Caco-2 (cell line): ENCODE data around the gene DAPK1. TPM values are rescaled to one million over a fixed set of nuclear protein-coding genes. Genes with fewer than 3 reads are reported as not detected.

Source experiments
- BruUV-seq: library from RNA; stranded (reverse); fragments of 400-500 nt; replicated peaks from 2 replicates; lab custom pipeline; 2021; lab: Mats Ljungman, UMichigan
- CTCF ChIA-PET: fragments of 300-600 bp; sonication (Branson Sonifier 250); formaldehyde crosslinking; loops from one replicate; lab custom pipeline; 2022; ENCODE audit warnings: antibody characterized with exemption; lab: Charles Lee
- POLR2A ChIA-PET: fragments of 300-600 bp; sonication (Branson Sonifier 250); formaldehyde crosslinking; loops from one replicate; lab custom pipeline; 2022; ENCODE audit warnings: antibody characterized with exemption; lab: Charles Lee
- DNase-seq, 2 experiments: peaks; one replicate each; pipeline versions ENCODE4 v3.0.0 to v3.0.0-alpha.2; 2020 to 2022
- H3K27me3 ChIP-seq: replicated peaks from 2 replicates; pipeline ENCODE4 v1.6.0; 2011; ENCODE audit warnings: low read length; ENCODE audit not compliant: control insufficient read depth, insufficient read depth
- H3K36me3 ChIP-seq: 2 replicates; pipeline ENCODE4 v1.5.1; 2011; ENCODE audit warnings: low read length; ENCODE audit not compliant: control insufficient read depth, insufficient read depth
- H3K4me1 ChIP-seq: fragments of 250-450 bp; sonication (Bioruptor Pico); 2 replicates; pipeline ENCODE4 v1.5.1; 2020; ENCODE audit warnings: mild to moderate bottlenecking
- H3K4me3 ChIP-seq: 2 replicates; pipeline ENCODE4 v1.5.1; 2011; ENCODE audit warnings: low read depth, mild to moderate bottlenecking, control low read depth, low read length
- H3K9me3 ChIP-seq: fragments of 250-450 bp; sonication (Bioruptor Pico); 2 replicates; pipeline ENCODE4 v1.5.1; 2020; ENCODE audit warnings: mild to moderate bottlenecking, moderate library complexity
- H3K27ac Mint-ChIP-seq: one replicate; pipeline ENCODE4 v1.8.0; 2022; ENCODE audit warnings: mixed read lengths; ENCODE audit not compliant: unreplicated experiment
- H3K27me3 Mint-ChIP-seq: one replicate; pipeline ENCODE4 v1.8.0; 2022; ENCODE audit warnings: mixed read lengths; ENCODE audit not compliant: insufficient read depth, unreplicated experiment
- H3K36me3 Mint-ChIP-seq: one replicate; pipeline ENCODE4 v1.8.0; 2022; ENCODE audit warnings: mild to moderate bottlenecking, mixed read lengths; ENCODE audit not compliant: insufficient read depth, unreplicated experiment
- H3K4me1 Mint-ChIP-seq: one replicate; pipeline ENCODE4 v1.8.0; 2022; ENCODE audit warnings: low read depth, mixed read lengths; ENCODE audit not compliant: unreplicated experiment
- H3K4me3 Mint-ChIP-seq: one replicate; pipeline ENCODE4 v1.8.0; 2022; ENCODE audit warnings: mild to moderate bottlenecking, moderate library complexity, mixed read lengths; ENCODE audit not compliant: unreplicated experiment
- H3K9me3 Mint-ChIP-seq: one replicate; pipeline ENCODE4 v1.8.0; 2022; ENCODE audit warnings: mixed read lengths; ENCODE audit not compliant: unreplicated experiment
- intact Hi-C: fragments of 100-400 bp; cut with micrococcal nuclease; formaldehyde crosslinking; loops from one replicate; pipeline ENCODE4 v1.10.0; 2022; ENCODE audit not compliant: unreplicated experiment
- total RNA-seq: library from RNA; stranded (reverse); gene quantifications from 2 replicates; pipeline ENCODE4 v1.2.3, GENCODE V29; 2022
- TF ChIP-seq, protein P1 (sequence below), 2 experiments: fragments of 200-600 bp in 1 of 2; IDR thresholded peaks; 1 replicate in 1 of 2; 2 replicates in 1 of 2; pipeline versions ENCODE4 v1.5.1 to v1.8.0; 2011 to 2022; ENCODE audit warnings: antibody characterized with exemption in 1 of 2, control low read depth in 1 of 2, inconsistent platforms in 1 of 2, low read depth in 1 of 2, low read length in 1 of 2, mild to moderate bottlenecking in 1 of 2, moderate library complexity in 1 of 2; ENCODE audit not compliant: insufficient read depth in 1 of 2, severe bottlenecking in 1 of 2, unreplicated experiment in 1 of 2

DAPK1 gene
- total RNA-seq, 1 experiment from 2014 or later = 79.2 TPM

DNA sequence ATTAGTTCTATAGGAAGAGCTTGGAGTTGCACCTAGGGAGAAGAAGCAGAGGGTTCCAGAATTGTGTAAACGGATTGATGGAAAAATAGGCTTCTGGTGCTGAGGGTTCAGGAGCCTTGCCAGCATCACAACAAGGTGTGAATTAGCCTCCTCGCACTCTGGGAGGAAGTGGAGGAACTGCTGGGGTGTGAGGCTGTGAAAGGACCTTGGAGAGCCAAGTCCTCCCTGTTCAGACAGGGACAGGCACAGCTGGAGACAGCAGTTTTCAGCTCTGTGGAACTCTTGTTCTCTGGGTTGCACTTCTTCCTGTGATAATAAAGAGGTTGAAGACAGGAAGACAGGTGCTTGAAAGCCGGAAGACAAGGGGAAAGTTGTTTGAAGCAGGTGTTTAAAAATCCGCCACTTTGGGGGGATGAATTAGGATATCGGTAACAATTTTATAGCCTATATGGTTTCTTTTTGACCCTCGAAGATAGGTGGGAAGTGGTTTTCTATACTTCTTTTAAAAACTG is 22.6 kb downstream of the DAPK1 start:
- intact Hi-C loops = no loop called here
- TF ChIP-seq, protein P1, sequence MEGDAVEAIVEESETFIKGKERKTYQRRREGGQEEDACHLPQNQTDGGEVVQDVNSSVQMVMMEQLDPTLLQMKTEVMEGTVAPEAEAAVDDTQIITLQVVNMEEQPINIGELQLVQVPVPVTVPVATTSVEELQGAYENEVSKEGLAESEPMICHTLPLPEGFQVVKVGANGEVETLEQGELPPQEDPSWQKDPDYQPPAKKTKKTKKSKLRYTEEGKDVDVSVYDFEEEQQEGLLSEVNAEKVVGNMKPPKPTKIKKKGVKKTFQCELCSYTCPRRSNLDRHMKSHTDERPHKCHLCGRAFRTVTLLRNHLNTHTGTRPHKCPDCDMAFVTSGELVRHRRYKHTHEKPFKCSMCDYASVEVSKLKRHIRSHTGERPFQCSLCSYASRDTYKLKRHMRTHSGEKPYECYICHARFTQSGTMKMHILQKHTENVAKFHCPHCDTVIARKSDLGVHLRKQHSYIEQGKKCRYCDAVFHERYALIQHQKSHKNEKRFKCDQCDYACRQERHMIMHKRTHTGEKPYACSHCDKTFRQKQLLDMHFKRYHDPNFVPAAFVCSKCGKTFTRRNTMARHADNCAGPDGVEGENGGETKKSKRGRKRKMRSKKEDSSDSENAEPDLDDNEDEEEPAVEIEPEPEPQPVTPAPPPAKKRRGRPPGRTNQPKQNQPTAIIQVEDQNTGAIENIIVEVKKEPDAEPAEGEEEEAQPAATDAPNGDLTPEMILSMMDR (IDR thresholded peaks at IDR 0.05; ENCODE audit: insufficient read depth in 1 of 2, low read depth in 1 of 2, low read length in 1 of 2, severe bottlenecking in 1 of 2, unreplicated experiment in 1 of 2) = no peak
- Mint-ChIP-seq H3K27ac (no peak overlapping the region), H3K36me3 (peaks cover 19% of the 10 kb centered on the region), H3K4me3 (no peak overlapping the region), H3K27me3 (no peaks in the 10 kb centered on the region), H3K4me1 (no peaks in the 10 kb centered on the region), H3K9me3 (no peaks in the 10 kb centered on the region)
- Histone ChIP-seq H3K9me3 (no peaks in the 10 kb centered on the region), H3K36me3 (no peaks in the 10 kb centered on the region), H3K4me3 (no peak overlapping the region), H3K4me1 (no peaks in the 10 kb centered on the region), H3K27me3 (no peaks in the 10 kb centered on the region)
- DNase-seq = no peak
- CTCF ChIA-PET = no interaction called here
- BruUV-seq = no TSS peak
- POLR2A ChIA-PET = no interaction called here

DNA sequence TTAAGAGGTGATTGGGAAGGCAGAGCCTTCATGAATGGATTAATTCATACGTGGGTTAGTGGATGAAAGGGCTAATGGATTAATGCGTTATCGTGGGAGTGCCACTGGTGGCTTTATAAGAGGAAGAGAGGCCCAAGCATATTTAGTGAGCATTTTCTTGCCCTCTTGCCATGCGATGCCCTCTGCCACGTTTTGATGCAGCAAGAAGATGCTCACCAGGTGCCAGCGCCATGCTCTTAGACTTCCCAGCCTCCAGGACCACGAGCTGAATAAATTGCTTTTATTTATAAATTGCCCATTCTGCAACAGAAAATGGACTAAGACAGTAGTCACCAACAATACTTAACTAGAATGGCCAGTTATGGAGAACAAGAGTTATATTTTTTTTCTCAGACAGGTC is 24.2 kb downstream of the DAPK1 start:
- H3K27me3 ChIP-seq = no peaks in the 10 kb centered on the region
- H3K4me1 Mint-ChIP-seq = no peaks in the 10 kb centered on the region
- H3K4me1 ChIP-seq = no peaks in the 10 kb centered on the region
- no peak overlapping the region for H3K4me3 Mint-ChIP-seq
- POLR2A ChIA-PET = no interaction called here
- H3K27ac Mint-ChIP-seq = no peak overlapping the region
- no TSS peak for BruUV-seq
- no peaks in the 10 kb centered on the region for H3K9me3 Mint-ChIP-seq
- intact Hi-C loops = no loop called here
- no peaks in the 10 kb centered on the region for H3K9me3 ChIP-seq
- TF ChIP-seq, protein P1 (IDR thresholded peaks at IDR 0.05; ENCODE audit: insufficient read depth in 1 of 2, low read depth in 1 of 2, low read length in 1 of 2, severe bottlenecking in 1 of 2, unreplicated experiment in 1 of 2) = no peak
- H3K27me3 Mint-ChIP-seq = no peaks in the 10 kb centered on the region
- CTCF ChIA-PET = no interaction called here
- peaks cover 19% of the 10 kb centered on the region for H3K36me3 Mint-ChIP-seq
- H3K36me3 ChIP-seq = no peaks in the 10 kb centered on the region
- H3K4me3 ChIP-seq = no peak overlapping the region
- DNase-seq = no peak

DNA sequence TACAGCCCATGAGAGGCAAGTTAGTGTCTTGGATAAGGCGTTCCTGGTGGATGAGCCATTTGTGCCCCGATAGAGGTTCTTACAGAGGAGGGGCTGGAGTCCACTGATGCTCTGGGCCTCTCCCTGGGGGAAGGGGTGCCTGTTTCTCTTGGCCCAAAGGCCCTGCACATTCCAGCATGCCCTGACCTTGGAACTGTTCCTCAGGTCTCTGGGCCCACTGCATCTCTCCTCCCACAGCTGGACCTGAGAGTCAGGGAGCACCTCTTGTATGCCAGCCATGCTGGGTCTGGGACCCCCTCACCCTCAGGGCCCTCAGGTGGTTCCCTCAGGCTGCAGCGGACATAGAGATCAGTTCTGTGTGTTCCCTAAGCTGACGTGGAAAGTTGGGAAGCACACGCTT is 26.4 kb downstream of the DAPK1 start:
- no peaks in the 10 kb centered on the region for H3K27me3 ChIP-seq
- H3K36me3 Mint-ChIP-seq = peaks cover 20% of the 10 kb centered on the region
- TF ChIP-seq, protein P1 (IDR thresholded peaks at IDR 0.05; ENCODE audit: insufficient read depth in 1 of 2, low read depth in 1 of 2, low read length in 1 of 2, severe bottlenecking in 1 of 2, unreplicated experiment in 1 of 2) = no peak
- no peaks in the 10 kb centered on the region for H3K36me3 ChIP-seq
- no peaks in the 10 kb centered on the region for H3K9me3 ChIP-seq
- ChIA-PET POLR2A (no interaction called here), CTCF (no interaction called here)
- H3K27ac Mint-ChIP-seq = no peak overlapping the region
- H3K27me3 Mint-ChIP-seq = no peaks in the 10 kb centered on the region
- intact Hi-C loops = no loop called here
- no peak overlapping the region for H3K4me3 Mint-ChIP-seq
- H3K9me3 Mint-ChIP-seq = no peaks in the 10 kb centered on the region
- H3K4me3 ChIP-seq = no peak overlapping the region
- BruUV-seq = no TSS peak
- H3K4me1 ChIP-seq = no peaks in the 10 kb centered on the region
- DNase-seq = no peak
- peaks cover 6% of the 10 kb centered on the region for H3K4me1 Mint-ChIP-seq
